ENCODE results near the gene GNGT2.

- TF ChIP-seq CTCF (IDR thresholded peaks at IDR 0.05), result no peak
- no peak for TF ChIP-seq POLR2A (IDR thresholded peaks at IDR 0.05)
- TF ChIP-seq POLR2AphosphoS5 (IDR thresholded peaks at IDR 0.05), result no peak
Measured at GRCh38 chr17:49229076-49229804, 18.9 kb upstream of the GNGT2 start.

Measured in gastroesophageal sphincter (tissue), 3 donors.